Erythroblast (primary cell): ENCODE data around the gene SUB1.

Source experiments
- GATA1 ChIP-seq: IDR thresholded peaks from 2 replicates; pipeline ENCODE4 v1.6.1; 2011; ENCODE audit warnings: low read depth, mild to moderate bottlenecking, control low read depth, low read length, moderate library complexity
- POLR2A ChIP-seq: IDR thresholded peaks from 2 replicates; pipeline ENCODE4 v1.6.1; 2011; ENCODE audit warnings: mild to moderate bottlenecking, low read length

GRCh38 chr5:32586276-32586599, 881 bp downstream of the SUB1 start:
- TF ChIP-seq POLR2A (no peak), GATA1 (no peak)
